SJCRH30 (cell line): ENCODE results near the gene GABARAPL2. TPM values are rescaled to one million over a fixed set of nuclear protein-coding genes. Genes with fewer than 3 reads are reported as not detected.
"Not testable (repeated sequence)": the region's sequence is repeated elsewhere in the genome, so short reads cannot be mapped to it uniquely, and the experiment has no call there.

Source experiments
- DNase-seq, 2 experiments: peaks; one replicate each; pipeline ENCODE4 v3.0.0-alpha.2; 2015 to 2020
- H3K27ac ChIP-seq: fragments of 250-450 bp; sonication (Bioruptor Pico); 2 replicates; pipeline ENCODE4 v1.5.1; 2020; ENCODE audit warnings: mild to moderate bottlenecking, moderate library complexity
- H3K27me3 ChIP-seq: fragments of 250-450 bp; sonication (Bioruptor Pico); 2 replicates; pipeline ENCODE4 v1.5.1; 2020; ENCODE audit warnings: mild to moderate bottlenecking, moderate library complexity
- H3K36me3 ChIP-seq: fragments of 250-450 bp; sonication (Bioruptor Pico); 2 replicates; pipeline ENCODE4 v1.5.1; 2020; ENCODE audit warnings: mild to moderate bottlenecking, moderate library complexity
- H3K4me1 ChIP-seq: fragments of 250-450 bp; sonication (Bioruptor Pico); 2 replicates; pipeline ENCODE4 v1.5.1; 2020; ENCODE audit warnings: mild to moderate bottlenecking, moderate library complexity
- H3K4me3 ChIP-seq: fragments of 250-450 bp; sonication (Bioruptor Pico); 2 replicates; pipeline ENCODE4 v1.5.1; 2020; ENCODE audit warnings: mild to moderate bottlenecking, moderate library complexity
- H3K9me3 ChIP-seq: fragments of 250-450 bp; sonication (Bioruptor Pico); replicated peaks from 2 replicates; pipeline ENCODE4 v1.5.1; 2020; ENCODE audit warnings: mild to moderate bottlenecking, moderate library complexity
- total RNA-seq: library from RNA; depleted of rRNA; stranded (reverse); fragments of >200 nt; shearing (Covaris generic); gene quantifications from 2 replicates; pipeline ENCODE4 v1.2.3, GENCODE V29; 2014; rRNA removed

The GABARAPL2 gene
- total RNA-seq, result 29.1 and 34.4 TPM in 2 replicates

GRCh38 chr16:75566040-75566757 is at the start of gene GABARAPL2:
GABARAPL2 (plus strand) TSS chr16:75566379; CDS start chr16:75566487, 108 bp downstream.
- H3K4me3 ChIP-seq, result peak within 1 kb of the TSS; percentile 77
- H3K9me3 ChIP-seq, result no peaks in the 10 kb centered on the region
- no peaks in the 10 kb centered on the region for H3K4me1 ChIP-seq
- H3K27me3 ChIP-seq, result no peaks in the 10 kb centered on the region
- no peak within 1 kb of the TSS for H3K27ac ChIP-seq
- peak; percentile 70 to 83 for DNase-seq
- no peaks in the 10 kb centered on the region for H3K36me3 ChIP-seq

- no peak for DNase-seq
- H3K27me3 ChIP-seq, result no peaks in the 10 kb centered on the region
- no peak overlapping the region for H3K27ac ChIP-seq
- no peaks in the 10 kb centered on the region for H3K4me1 ChIP-seq
- H3K9me3 ChIP-seq, result no peaks in the 10 kb centered on the region
- no peaks in the 10 kb centered on the region for H3K36me3 ChIP-seq
- no peak overlapping the region for H3K4me3 ChIP-seq
Observed at GRCh38 chr16:75519175-75519574, 47.0 kb upstream of the GABARAPL2 start.

- Histone ChIP-seq H3K9me3 (no peaks in the 10 kb centered on the region), H3K27ac (no peak overlapping the region), H3K36me3 (no peaks in the 10 kb centered on the region), H3K4me3 (no peak overlapping the region), H3K27me3 (no peaks in the 10 kb centered on the region), H3K4me1 (no peaks in the 10 kb centered on the region)
- no peak for DNase-seq
Observed at GRCh38 chr16:75526032-75526790, 40.0 kb upstream of the GABARAPL2 start.

GRCh38 chr16:75527825-75528299 is 38.3 kb upstream of the GABARAPL2 start:
- Histone ChIP-seq H3K4me3 (no peak overlapping the region), H3K9me3 (no peaks in the 10 kb centered on the region), H3K36me3 (no peaks in the 10 kb centered on the region), H3K27me3 (no peaks in the 10 kb centered on the region), H3K4me1 (no peaks in the 10 kb centered on the region), H3K27ac (no peak overlapping the region)
- no peak for DNase-seq

GRCh38 chr16:75529056-75529905 is 36.9 kb upstream of the GABARAPL2 start:
- no peaks in the 10 kb centered on the region for H3K27me3 ChIP-seq
- no peak overlapping the region for H3K27ac ChIP-seq
- no peaks in the 10 kb centered on the region for H3K36me3 ChIP-seq
- H3K9me3 ChIP-seq, result no peaks in the 10 kb centered on the region
- no peaks in the 10 kb centered on the region for H3K4me1 ChIP-seq
- no peak overlapping the region for H3K4me3 ChIP-seq
- DNase-seq, result no peak

GRCh38 chr16:75529959-75530358 is 36.2 kb upstream of the GABARAPL2 start:
- no peaks in the 10 kb centered on the region for H3K4me1 ChIP-seq
- H3K9me3 ChIP-seq, result no peaks in the 10 kb centered on the region
- H3K36me3 ChIP-seq, result no peaks in the 10 kb centered on the region
- no peaks in the 10 kb centered on the region for H3K27me3 ChIP-seq
- DNase-seq, result no peak
- no peak overlapping the region for H3K27ac ChIP-seq
- H3K4me3 ChIP-seq, result no peak overlapping the region

- Histone ChIP-seq H3K36me3 (no peaks in the 10 kb centered on the region), H3K9me3 (no peaks in the 10 kb centered on the region), H3K27me3 (no peaks in the 10 kb centered on the region), H3K4me1 (no peaks in the 10 kb centered on the region), H3K27ac (no peak overlapping the region), H3K4me3 (no peak overlapping the region)
- no peak for DNase-seq
Observed at GRCh38 chr16:75532142-75532765, 33.9 kb upstream of the GABARAPL2 start.

GRCh38 chr16:75532791-75533190 is 33.4 kb upstream of the GABARAPL2 start:
- H3K27me3 ChIP-seq, result no peaks in the 10 kb centered on the region
- no peaks in the 10 kb centered on the region for H3K4me1 ChIP-seq
- no peak overlapping the region for H3K27ac ChIP-seq
- H3K36me3 ChIP-seq, result no peaks in the 10 kb centered on the region
- H3K4me3 ChIP-seq, result no peak overlapping the region
- DNase-seq, result no peak
- no peaks in the 10 kb centered on the region for H3K9me3 ChIP-seq

- Histone ChIP-seq H3K4me1 (no peaks in the 10 kb centered on the region), H3K9me3 (no peaks in the 10 kb centered on the region), H3K36me3 (no peaks in the 10 kb centered on the region), H3K27ac (no peak overlapping the region), H3K27me3 (no peaks in the 10 kb centered on the region), H3K4me3 (no peak overlapping the region)
- no peak for DNase-seq
Observed at GRCh38 chr16:75534560-75535205, 31.5 kb upstream of the GABARAPL2 start.

- Histone ChIP-seq H3K4me3 (no peak overlapping the region), H3K4me1 (no peaks in the 10 kb centered on the region), H3K9me3 (no peaks in the 10 kb centered on the region), H3K36me3 (no peaks in the 10 kb centered on the region), H3K27ac (no peak overlapping the region), H3K27me3 (no peaks in the 10 kb centered on the region)
- DNase-seq, result no peak
Observed at GRCh38 chr16:75535211-75535843, 30.9 kb upstream of the GABARAPL2 start.

GRCh38 chr16:75535901-75536300 is 30.3 kb upstream of the GABARAPL2 start, which contains the start of gene CHST5:
CHST5 (minus strand) TSS chr16:75536108; CDS start chr16:75530384, 5,724 bp downstream.
- DNase-seq, result no peak
- Histone ChIP-seq H3K4me1 (no peaks in the 10 kb centered on the region), H3K27me3 (no peaks in the 10 kb centered on the region), H3K27ac (no peak within 1 kb of the TSS), H3K4me3 (no peak within 1 kb of the TSS), H3K9me3 (no peaks in the 10 kb centered on the region), H3K36me3 (no peaks in the 10 kb centered on the region)

- H3K4me3 ChIP-seq, result no peak overlapping the region
- H3K27me3 ChIP-seq, result no peaks in the 10 kb centered on the region
- no peaks in the 10 kb centered on the region for H3K36me3 ChIP-seq
- no peaks in the 10 kb centered on the region for H3K4me1 ChIP-seq
- no peak overlapping the region for H3K27ac ChIP-seq
- H3K9me3 ChIP-seq, result no peaks in the 10 kb centered on the region
- DNase-seq, result no peak
Observed at GRCh38 chr16:75537776-75538175, 28.4 kb upstream of the GABARAPL2 start.

- H3K9me3 ChIP-seq, H3K36me3 ChIP-seq, H3K27ac ChIP-seq, H3K4me3 ChIP-seq, H3K4me1 ChIP-seq, H3K27me3 ChIP-seq, DNase-seq: not testable (repeated sequence)
Observed at GRCh38 chr16:75538882-75539565, 27.2 kb upstream of the GABARAPL2 start.
